ENCODE measurements around the gene MORF4L1.
"Not testable (repeated sequence)": the region's sequence is repeated elsewhere in the genome, so short reads cannot be mapped to it uniquely, and the experiment has no call there.

Gene MORF4L1

DNA sequence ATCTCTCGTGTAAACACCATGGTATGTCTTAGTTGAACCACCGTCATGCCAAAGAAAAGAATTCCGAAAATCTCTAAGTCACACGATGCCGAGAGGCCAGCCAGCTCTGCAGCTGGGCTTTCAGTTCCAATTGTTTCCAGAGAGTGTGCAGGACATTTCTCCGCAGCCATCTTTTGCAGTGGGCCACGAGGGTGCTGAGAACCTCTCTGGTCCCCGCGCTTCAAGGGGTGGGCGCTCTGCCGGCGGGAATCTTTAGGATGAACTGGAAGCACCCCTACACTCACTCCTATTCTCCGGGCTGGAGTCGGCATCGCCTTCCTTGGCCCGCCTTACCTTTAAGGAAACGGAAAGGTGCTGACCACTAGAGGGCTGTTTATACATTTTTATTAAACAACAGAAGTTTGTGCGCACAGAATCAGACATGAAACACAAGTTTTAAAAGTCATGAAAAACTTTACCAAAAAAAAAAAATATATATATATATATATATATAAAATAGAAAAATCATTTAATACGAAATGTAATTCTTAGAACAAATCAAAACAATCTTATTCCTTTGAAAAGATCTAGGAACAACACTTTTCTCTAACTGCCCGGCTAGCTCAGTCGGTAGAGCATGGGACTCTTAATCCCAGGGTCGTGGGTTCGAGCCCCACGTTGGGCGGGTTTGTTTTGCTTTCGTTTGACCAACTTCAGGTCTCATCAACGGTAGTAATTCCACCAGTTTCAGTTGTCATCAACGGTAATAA lies 12.5 kb upstream of the MORF4L1 start:
- DNase-seq = peak; percentile 87

DNA sequence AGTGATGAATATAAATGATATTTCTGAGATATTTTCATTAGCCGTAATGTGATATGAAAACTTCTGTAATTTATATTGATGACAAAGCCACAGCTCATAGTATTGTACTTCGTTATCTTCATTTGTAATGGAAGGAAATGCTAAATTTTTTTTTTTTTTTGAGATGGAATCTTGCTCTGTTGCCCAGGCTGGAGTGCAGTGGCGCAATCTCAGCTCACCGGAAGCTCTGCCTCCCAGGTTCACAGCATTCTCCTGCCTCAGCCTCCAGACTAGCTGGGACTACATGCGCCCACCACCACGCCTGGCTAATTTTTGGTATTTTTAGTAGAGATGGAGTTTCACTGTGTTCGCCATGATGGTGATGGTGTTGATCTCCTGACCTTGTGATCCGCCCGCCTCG lies 7.1 kb upstream of the MORF4L1 start:
- DNase-seq = not testable (repeated sequence)

DNA sequence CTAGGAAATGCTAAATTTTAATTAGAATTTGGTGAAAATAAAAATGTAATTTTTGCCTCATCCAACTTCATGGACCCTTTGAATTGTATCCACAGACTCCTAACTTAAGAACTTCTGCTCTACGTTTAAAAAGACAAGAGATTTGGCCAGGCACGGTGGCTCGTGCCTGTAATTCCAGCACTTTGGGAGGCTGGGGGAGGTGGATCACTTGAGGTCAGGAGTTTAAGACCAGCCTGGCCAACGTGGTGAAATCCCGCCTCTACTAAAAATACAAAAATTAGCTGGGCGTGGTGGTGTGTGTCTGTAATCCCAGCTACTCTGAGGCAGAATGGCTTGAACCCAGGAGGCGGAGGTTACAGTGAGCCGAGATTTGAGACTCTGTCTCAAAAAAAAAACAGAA lies 6.7 kb upstream of the MORF4L1 start:
- not testable (repeated sequence) for DNase-seq

DNA sequence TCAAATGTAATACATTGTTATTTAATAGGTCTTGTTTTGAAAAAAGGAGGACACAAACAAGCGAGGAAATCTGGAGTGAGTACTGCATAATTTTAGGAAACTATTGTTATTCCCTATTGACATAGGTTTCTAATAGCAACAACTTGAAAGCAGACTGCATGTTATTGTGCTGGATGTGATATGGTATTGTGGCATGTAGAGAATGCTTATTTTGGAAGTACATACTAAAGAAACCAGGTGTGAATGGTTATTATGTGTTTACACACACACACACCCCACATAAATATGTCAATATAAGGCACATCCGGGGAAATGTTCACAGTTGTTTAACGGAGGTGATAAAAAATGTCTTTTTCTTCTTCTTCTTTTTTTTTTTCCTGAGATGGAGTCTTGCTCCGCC lies 5.9 kb upstream of the MORF4L1 start:
- DNase-seq = no peak

DNA sequence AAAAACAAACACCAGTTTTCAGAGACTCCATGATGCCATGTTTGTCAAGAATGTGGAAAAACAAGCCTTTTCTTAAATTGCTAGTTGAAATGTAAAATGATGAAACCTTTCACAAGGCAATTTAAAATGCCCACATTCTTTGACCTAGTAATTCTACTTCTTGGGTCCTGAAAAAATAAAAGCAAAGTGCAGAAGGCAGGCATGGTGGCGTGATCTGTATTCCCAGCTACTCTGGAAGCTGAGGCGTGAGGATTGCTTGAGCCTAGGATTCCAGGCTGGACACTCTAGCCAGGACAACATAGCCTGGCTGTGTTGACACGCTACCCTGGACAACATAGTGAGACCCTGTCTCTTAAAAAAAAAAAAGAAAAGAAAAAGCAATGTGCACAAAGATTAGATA lies 4.3 kb upstream of the MORF4L1 start:
- no peak for DNase-seq

DNA sequence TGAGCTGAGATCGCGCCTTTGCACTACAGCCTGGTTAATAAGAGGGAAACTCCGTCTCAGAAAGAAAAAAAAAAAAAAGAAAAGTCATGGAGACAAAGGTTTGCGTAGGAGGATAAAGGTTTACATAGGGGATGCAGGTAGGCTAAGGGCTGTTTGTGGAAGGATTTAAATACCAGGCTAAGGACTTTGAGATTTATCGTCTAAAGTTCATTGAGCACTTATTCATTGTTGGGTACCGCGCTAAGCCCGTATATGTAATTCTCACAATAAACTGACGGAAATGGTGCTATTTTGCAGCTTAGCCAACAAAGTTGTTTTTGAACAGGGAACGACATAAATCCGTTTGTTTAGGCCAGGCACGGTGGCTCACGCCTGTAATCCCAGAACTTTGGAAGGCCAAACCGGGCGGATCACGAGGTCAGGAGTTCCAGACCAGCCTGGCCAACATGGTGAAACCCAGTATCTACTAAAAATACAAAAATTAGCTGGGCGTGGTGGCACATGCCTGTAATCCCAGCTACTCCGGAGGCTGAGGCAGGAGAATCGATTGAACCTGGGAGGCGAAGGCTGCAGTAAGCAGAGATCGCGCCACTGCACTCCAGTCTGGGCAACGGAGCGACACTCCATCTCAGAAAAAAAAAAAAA lies 1.1 kb upstream of the MORF4L1 start:
- not testable (repeated sequence) for DNase-seq

DNA sequence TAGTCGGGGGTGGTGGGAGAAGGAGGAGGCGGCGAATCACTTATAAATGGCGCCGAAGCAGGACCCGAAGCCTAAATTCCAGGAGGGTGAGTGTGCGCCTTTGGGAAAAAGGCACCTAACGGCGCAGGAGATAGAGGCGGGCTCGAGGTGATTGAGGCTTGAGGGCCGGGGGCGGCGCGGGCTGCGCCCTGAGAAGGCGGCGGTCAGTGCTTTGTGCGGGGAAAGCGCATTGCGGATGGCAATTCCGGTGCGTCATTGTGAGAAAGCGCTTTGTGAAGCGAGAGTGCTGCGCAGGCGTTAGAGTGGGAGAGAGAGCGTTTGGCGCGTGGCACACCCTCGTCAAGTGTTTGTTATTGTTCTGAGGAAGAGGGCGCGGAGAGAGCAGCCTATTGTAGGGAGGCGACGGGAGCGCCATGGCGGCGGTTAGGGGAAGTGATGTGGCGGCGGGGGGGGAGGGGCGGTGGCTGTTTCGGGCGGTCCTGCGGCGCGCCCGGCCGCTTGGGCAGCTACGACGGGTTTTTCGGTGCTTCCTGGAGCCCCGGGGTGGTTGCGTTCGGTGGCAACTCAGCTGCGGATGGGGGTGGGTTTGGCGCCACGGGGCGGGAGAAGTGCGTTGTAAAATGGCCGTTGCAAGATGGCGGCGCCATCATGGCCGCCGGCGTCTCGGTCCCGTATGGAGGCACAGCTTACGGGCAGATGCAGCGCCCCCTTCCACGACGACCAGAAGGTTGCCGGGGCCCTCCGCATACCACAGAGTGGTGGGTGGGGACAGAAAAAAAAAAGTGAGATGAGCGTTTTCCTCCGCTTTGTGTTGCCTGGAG lies 492 bp downstream of the MORF4L1 start:
- peak; percentile 92 for DNase-seq

DNA sequence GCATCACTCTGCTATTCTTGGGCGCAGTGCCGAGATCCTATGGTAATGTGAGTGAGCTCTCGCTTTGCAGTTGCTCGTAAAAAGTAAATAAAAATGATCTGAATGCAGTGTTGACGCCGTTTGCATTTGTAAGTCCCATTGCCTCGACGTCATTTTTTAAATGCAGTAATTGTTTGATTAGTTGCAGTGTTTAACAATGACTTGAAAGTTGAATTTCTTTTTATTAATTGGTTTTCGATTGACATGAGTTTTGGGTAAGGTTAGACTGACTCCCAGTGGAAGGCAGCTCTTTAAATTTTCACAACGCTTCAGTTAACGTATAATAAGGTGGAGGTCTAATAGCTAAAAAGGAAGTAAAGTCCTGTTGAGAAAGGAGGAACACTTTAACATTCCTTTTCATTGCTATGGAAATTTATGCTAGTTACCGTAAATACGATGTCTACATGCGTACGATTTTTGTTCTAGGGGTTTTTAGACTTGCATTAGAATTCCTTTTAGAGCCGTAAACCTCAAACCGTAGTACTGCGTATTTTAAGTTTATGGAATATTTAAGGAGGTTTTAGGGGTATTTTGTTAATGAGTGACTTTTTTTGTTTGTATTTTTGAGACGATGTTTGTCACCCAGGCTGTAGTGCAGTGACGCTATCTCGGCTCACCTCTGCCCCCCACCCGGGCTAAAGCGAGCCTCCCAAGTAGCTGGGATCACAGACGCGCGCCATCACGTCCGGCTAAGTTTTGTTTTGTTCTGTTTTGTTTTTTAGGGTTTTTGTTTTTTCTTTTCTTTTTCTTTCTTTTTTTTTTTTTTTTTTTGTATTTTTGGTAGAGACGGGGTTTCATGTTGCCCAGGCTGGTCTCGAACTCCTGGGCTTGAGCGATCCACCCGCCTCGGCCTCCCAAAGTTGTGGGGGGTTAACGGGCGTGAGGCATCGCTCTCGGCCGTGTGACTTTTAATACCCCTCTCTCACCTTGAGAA lies 1.4 kb downstream of the MORF4L1 start:
- DNase-seq = peak; percentile 60

DNA sequence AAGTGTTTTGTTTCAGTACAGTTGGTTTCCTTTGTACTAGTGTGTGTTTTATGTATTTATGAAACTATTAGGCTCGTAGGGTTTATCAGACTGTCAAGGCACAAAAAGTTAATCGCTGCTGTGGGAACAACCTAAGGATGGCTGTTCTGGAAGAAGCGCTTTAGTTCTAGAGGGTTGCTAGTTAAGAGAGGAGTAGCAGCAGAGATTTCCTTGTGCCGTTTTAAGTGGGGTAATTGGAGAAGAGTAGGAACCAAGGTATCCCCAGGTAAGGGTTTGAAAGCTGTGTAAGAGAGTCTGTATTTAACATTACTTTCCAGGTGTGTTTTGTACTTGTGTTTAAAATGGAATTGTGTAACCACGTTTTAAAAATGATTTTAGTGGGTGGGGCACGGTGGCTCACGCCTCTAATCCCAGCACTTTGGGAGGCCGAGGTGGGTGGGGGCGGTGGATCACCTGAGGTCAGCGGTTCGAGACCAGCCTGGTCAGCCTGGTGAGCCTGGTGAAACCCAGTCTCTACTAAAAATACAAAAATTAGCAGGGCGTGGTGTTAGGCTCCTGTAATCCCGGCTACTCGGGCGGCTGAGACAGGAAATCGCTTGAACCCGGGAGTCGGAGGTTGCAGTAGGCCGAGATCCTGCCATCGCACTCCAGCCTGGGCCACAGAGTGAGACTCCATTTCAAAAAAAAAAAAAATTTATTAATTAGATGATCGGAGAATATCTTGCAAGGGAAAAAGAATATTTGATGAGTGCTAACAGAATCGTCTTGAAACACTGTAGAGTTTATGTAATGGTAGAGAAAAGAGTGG lies 2.6 kb downstream of the MORF4L1 start:
- DNase-seq = no peak

DNA sequence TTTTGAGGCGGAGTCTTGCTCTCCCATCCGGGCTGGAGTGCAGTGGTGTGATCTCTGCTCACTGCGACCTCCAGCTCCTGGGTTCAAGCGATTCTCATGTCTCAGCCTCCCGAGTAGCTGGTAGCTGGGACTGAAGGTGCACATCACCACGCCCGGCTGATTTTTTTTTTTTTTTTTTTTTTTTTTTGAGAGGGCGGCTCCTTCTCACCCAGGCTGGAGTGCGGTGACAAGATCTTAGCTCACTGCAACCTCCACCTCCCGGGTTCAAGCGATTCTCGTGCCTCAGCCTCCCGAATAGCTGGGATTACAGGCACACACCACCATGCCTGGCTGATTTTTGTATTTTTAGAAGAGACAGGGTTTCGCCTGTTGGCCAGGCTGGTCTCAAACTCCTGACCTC lies 4.3 kb downstream of the MORF4L1 start:
- DNase-seq = not testable (repeated sequence)

DNA sequence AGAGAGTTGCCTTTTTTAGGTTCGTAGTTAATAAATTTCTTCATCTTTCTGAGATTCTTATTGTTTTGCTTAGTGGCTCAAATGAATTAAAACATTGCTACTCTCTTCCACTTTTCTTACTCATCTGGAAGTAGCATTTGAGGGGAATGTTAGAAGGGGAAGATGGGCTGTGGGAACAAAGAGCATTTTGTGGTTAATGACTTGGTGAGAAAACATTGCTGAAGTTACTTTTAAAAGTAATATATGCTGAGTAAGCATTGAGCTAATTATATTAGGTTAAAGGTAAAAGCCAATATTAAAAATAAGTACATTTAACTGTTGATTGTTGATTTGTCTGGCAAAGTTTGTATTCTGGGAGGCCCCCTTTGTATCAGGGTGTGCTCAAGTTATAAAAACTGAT lies 5.7 kb downstream of the MORF4L1 start:
- peak; percentile 43 for DNase-seq

DNA sequence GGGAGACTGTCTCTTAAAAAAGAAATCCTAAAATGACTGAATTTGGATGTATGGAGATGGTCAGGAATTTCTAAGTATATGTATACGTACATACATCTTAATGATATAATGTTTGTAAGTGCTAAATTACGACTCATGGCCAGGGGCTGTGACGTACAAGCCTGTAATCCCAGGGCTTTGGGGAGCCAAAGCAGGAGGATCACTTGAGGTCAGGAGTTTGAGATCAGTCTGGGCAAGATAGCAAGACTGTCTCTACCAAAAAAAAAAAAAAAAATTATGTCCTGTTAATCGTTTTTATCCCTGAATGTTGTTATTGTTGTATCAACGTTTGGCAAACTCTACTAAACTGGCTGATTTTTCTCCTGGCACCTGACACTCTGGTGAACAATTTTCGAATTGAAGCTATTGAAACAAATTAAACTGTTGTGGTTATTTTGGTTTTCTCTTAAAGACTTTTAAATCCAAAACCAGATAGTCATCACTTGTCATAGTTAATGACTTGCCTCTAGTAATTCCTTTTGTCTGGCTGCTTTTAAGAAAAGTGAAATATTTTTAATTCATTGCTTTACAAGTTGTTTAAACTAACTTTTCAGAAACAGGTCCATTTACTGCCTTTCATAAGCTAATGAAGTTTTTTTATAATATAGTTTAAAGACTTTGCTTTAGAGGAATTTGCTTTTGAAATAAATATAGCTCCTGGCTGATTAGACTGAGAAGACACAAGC lies 7.0 kb downstream of the MORF4L1 start:
- DNase-seq = no peak

DNA sequence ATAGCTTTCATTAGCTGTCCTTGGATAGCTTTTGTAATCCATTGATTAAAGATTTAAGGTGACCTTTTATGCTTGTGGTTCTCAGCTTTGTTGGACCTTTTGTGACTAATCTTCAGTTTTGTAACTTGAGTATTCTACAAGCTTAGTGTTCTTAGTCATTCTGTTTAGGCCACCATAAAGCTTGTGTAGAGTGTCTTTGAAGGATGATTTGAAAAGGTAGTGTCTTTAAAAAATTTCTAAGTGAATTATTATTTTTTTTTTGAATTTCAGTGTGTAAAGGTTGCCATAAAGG lies 7.5 kb downstream of the MORF4L1 start:
- DNase-seq = peak; percentile 10

DNA sequence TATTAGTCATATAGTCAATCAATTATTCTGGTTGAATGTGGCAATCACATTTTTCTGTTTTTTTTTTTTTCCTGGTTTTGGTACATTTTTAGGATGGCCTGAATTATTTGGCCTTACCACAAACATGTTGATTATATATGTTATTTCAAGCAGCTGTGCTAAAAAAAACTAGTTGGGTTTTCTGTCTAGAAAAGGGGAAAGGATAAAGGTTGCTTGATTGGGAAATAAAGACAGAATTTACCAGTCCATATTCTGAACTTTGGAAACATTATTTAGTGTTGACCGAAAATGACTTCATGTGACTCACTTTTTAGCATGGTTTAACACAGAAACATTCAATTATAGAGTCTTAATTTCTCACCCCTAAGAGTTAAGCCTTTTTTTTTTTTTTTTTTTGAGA lies 8.1 kb downstream of the MORF4L1 start:
- DNase-seq = no peak

DNA sequence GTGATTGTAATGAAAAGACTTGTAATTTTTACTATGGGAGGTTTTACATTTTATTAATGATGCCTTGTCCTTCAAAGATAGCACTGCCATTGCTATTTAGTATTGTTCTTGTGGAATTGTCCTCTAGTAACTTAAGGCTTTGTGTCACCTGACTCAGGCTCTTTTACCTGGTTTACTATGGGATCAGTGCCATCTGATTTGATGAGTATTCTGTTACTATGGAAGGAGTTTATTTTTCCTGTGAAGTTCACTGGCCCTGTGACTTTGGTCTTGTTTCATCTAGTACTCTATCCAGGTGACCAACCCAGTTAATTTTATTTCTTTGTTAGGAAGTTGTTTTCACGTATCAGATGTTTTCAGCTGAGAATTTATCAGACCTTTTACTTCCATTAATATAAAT lies 9.0 kb downstream of the MORF4L1 start:
- no peak for DNase-seq

DNA sequence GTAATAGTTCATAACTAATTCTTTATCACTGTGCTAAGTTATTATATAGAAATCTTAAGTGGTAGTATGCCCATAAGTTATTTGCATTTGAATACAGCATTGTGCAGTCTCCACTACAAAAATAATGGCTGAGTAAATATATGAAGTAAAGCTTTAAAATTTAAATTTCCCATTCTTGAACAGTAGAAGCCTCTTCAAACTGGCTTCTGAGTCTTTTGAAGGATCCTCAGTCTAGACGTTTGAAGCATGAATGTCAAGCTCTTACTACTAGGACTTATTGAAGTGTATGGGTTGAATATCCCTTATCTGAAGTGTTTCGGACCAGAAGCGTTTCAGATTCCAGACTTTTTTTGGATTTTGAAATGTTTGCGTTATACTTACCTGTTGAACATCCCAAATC lies 16.3 kb downstream of the MORF4L1 start:
- no peak for DNase-seq

DNA sequence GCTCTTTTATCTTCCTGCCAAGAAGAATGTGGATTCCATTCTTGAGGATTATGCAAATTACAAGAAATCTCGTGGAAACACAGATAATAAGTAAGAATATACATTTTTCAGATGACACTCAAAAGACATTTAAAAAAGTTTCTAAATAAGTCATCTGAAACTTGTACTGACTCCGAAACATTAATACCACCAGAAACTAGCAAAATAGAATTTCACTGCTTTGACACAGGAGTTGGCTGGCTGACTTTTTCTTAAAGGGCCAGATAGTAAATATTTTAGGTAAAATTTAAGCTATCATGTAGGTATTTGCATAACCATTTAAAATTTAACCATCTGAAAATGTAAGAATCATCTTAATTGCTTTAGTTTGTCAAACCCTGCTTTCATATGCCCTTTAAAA lies 20.8 kb downstream of the MORF4L1 start:
- no peak for DNase-seq

DNA sequence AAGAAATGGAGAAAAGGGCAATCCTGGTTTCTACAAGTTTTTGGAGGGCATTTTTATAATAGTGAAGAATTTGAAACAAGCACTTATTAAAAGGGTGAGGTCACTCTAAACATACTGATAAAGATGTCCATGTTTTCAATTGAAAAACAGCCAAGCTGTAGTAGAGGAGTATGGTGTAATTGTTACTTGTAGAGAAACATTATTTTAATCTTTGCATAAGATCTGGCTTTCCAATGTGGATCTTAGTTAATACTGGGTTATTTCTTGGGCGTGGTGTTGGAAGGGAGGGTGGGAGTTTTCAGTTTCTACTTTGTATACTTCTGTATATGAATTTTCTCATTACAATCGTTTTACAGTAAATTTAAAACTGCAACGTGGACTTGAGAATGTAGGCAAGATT lies 22.8 kb downstream of the MORF4L1 start:
- DNase-seq = peak; percentile 55

DNA sequence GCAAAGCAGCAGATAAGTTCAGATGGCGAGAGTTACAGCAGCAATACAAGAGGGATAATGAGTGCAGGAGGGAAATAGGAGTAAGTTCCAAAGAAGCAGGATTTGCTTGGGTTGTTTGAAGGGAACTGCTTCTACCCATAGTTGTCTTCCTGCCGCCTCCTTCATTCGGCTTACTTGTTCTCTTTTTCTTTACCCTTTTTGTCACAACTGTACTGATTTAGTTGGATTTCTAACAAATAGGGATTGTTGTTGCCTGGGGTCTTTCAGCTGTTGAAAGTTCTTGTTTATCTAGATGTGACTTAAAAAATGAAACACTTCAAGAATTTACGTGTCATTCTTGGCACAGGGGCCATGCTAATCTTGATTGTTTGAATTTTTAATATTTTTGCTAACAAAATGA lies 25.9 kb downstream of the MORF4L1 start:
- DNase-seq = no peak

DNA sequence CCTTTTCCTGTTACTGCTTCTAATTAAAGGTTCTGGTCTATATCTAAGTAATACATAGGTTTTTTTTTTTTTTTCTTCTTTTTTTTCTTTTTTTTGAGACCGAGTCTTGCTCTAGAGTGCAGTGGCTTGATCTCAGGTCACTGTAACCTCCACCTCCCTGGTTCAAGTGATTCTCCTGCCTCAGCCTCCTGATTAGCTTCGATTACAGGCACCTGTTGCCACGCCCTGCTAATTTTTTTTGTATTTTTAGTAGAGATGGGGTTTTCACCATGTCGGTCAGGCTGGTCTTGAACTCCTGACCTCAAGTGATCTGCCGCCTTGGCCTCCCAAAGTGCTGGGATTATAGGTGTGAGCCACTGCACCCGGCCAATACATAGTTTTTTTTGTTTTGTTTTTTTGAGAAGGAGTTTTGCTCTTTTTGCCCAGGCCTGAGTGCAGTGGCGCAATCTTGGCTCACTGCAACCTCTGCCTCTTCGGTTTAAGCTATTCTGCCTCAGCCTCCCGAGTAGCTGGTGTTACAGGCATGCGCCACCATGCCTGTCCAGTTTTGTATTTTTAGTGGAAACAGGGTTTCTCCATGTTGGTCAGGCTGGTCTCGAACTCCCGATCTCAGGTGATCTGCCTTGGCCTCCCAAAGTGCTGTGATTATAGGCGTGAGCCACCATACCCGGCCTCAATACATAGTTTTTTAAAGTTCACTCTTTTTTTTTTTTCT lies 28.3 kb downstream of the MORF4L1 start:
- not testable (repeated sequence) for DNase-seq

Measured in inflammatory macrophage treated with lipopolysaccharide for 4 hours (primary cell).